Skeletal muscle satellite cell (primary cell): ENCODE measurements around the gene LCT.
"Not testable (repeated sequence)": the region's sequence is repeated elsewhere in the genome, so short reads cannot be mapped to it uniquely, and the experiment has no call there.

Experiments used
- H3K27me3 ChIP-seq: 2 replicates; pipeline ENCODE4 v1.7.0; 2013; ENCODE audit warnings: low read length; ENCODE audit not compliant: control insufficient read depth, insufficient read depth
- H3K36me3 ChIP-seq: 2 replicates; pipeline ENCODE4 v1.7.0; 2013; ENCODE audit warnings: mild to moderate bottlenecking, control low read depth, low read length; ENCODE audit not compliant: insufficient read depth
- H3K4me1 ChIP-seq: 2 replicates; pipeline ENCODE4 v1.7.0; 2013; ENCODE audit warnings: low read length; ENCODE audit not compliant: control insufficient read depth, insufficient read depth
- H3K4me2 ChIP-seq: 2 replicates; pipeline ENCODE4 v1.7.0; 2013; ENCODE audit warnings: mild to moderate bottlenecking, low read length
- H3K4me3 ChIP-seq: 2 replicates; pipeline ENCODE4 v1.7.0; 2013; ENCODE audit warnings: low read length
- H3K9ac ChIP-seq: 2 replicates; pipeline ENCODE4 v1.7.0; 2013; ENCODE audit warnings: mild to moderate bottlenecking, low read depth, low read length, moderate library complexity
- H3K9me3 ChIP-seq: replicated peaks from 2 replicates; pipeline ENCODE4 v1.7.0; 2013; ENCODE audit warnings: mild to moderate bottlenecking, control low read depth, low read length

Gene LCT

GRCh38 chr2:135795641-135796040 is 41.3 kb downstream of the LCT start:
- not testable (repeated sequence) for H3K4me3 ChIP-seq, H3K9me3 ChIP-seq, H3K9ac ChIP-seq, H3K27me3 ChIP-seq, H3K4me2 ChIP-seq, H3K36me3 ChIP-seq, H3K4me1 ChIP-seq

GRCh38 chr2:135792401-135793150 is 44.4 kb downstream of the LCT start:
- Histone ChIP-seq H3K9ac (no peak overlapping the region), H3K4me1 (peaks cover under 1% of the 10 kb centered on the region), H3K4me3 (no peak overlapping the region), H3K4me2 (no peak overlapping the region), H3K27me3 (no peaks in the 10 kb centered on the region), H3K36me3 (no peaks in the 10 kb centered on the region), H3K9me3 (no peaks in the 10 kb centered on the region)

GRCh38 chr2:135791418-135792190 is 45.4 kb downstream of the LCT start:
- Histone ChIP-seq H3K36me3 (no peaks in the 10 kb centered on the region), H3K9me3 (no peaks in the 10 kb centered on the region), H3K27me3 (no peaks in the 10 kb centered on the region), H3K9ac (no peak overlapping the region), H3K4me2 (no peak overlapping the region), H3K4me1 (peaks cover 7% of the 10 kb centered on the region), H3K4me3 (no peak overlapping the region)

- Histone ChIP-seq H3K4me1 (peaks cover 7% of the 10 kb centered on the region), H3K27me3 (no peaks in the 10 kb centered on the region), H3K9me3 (no peaks in the 10 kb centered on the region), H3K9ac (no peak overlapping the region), H3K4me3 (no peak overlapping the region), H3K4me2 (no peak overlapping the region), H3K36me3 (peaks cover 6% of the 10 kb centered on the region)
Measured at GRCh38 chr2:135790423-135790822, 46.6 kb downstream of the LCT start.

- H3K4me3 ChIP-seq, result peak overlapping the region; percentile 0
- H3K4me2 ChIP-seq, result peak overlapping the region; percentile 22
- peaks cover 7% of the 10 kb centered on the region for H3K4me1 ChIP-seq
- H3K9ac ChIP-seq, result peak overlapping the region; percentile 6
- no peaks in the 10 kb centered on the region for H3K27me3 ChIP-seq
- peaks cover 32% of the 10 kb centered on the region for H3K36me3 ChIP-seq
- H3K9me3 ChIP-seq, result no peaks in the 10 kb centered on the region
Measured at GRCh38 chr2:135786823-135787222, 50.2 kb downstream of the LCT start.

- Histone ChIP-seq H3K27me3 (no peaks in the 10 kb centered on the region), H3K9ac (no peak overlapping the region), H3K36me3 (peaks cover 49% of the 10 kb centered on the region), H3K9me3 (no peaks in the 10 kb centered on the region), H3K4me1 (peaks cover 7% of the 10 kb centered on the region), H3K4me3 (no peak overlapping the region), H3K4me2 (no peak overlapping the region)
Measured at GRCh38 chr2:135785032-135785431, 52.0 kb downstream of the LCT start.

- no peak overlapping the region for H3K4me3 ChIP-seq
- H3K4me1 ChIP-seq, result peaks cover 7% of the 10 kb centered on the region
- H3K27me3 ChIP-seq, result no peaks in the 10 kb centered on the region
- no peaks in the 10 kb centered on the region for H3K9me3 ChIP-seq
- no peak overlapping the region for H3K4me2 ChIP-seq
- H3K36me3 ChIP-seq, result peaks cover 63% of the 10 kb centered on the region
- H3K9ac ChIP-seq, result no peak overlapping the region
Measured at GRCh38 chr2:135783439-135783838, 53.5 kb downstream of the LCT start.

- Histone ChIP-seq H3K36me3 (peaks cover 70% of the 10 kb centered on the region), H3K4me3 (no peak overlapping the region), H3K9ac (no peak overlapping the region), H3K4me2 (no peak overlapping the region), H3K4me1 (peaks cover 4% of the 10 kb centered on the region), H3K27me3 (no peaks in the 10 kb centered on the region), H3K9me3 (no peaks in the 10 kb centered on the region)
Measured at GRCh38 chr2:135782231-135782630, 54.8 kb downstream of the LCT start.

GRCh38 chr2:135776367-135776766 is 60.6 kb downstream of the LCT start:
- H3K36me3 ChIP-seq, result peaks cover 83% of the 10 kb centered on the region
- H3K4me3 ChIP-seq, result no peak overlapping the region
- no peaks in the 10 kb centered on the region for H3K27me3 ChIP-seq
- peaks cover 8% of the 10 kb centered on the region for H3K4me1 ChIP-seq
- H3K9me3 ChIP-seq, result no peaks in the 10 kb centered on the region
- no peak overlapping the region for H3K9ac ChIP-seq
- H3K4me2 ChIP-seq, result no peak overlapping the region

- Histone ChIP-seq H3K27me3 (no peaks in the 10 kb centered on the region), H3K4me2 (no peak overlapping the region), H3K9me3 (no peaks in the 10 kb centered on the region), H3K36me3 (peaks cover 83% of the 10 kb centered on the region), H3K4me3 (no peak overlapping the region), H3K9ac (no peak overlapping the region), H3K4me1 (peaks cover 8% of the 10 kb centered on the region)
Measured at GRCh38 chr2:135775420-135775819, 61.6 kb downstream of the LCT start.

GRCh38 chr2:135773917-135774316 is 63.1 kb downstream of the LCT start:
- Histone ChIP-seq H3K27me3 (no peaks in the 10 kb centered on the region), H3K36me3 (peaks cover 81% of the 10 kb centered on the region), H3K9ac (no peak overlapping the region), H3K9me3 (no peaks in the 10 kb centered on the region), H3K4me3 (no peak overlapping the region), H3K4me1 (peaks cover 8% of the 10 kb centered on the region), H3K4me2 (no peak overlapping the region)

- Histone ChIP-seq H3K9me3 (no peaks in the 10 kb centered on the region), H3K36me3 (peaks cover 78% of the 10 kb centered on the region), H3K27me3 (no peaks in the 10 kb centered on the region), H3K4me3 (no peak overlapping the region), H3K4me1 (peaks cover 8% of the 10 kb centered on the region), H3K4me2 (no peak overlapping the region), H3K9ac (no peak overlapping the region)
Measured at GRCh38 chr2:135773319-135773718, 63.7 kb downstream of the LCT start.
